ENCODE data around the gene RALGPS1.
A peak's percentile ranks its signal among the peaks of the same experiment; 100 is the strongest.

The RALGPS1 gene

GRCh38 chr9:127233989-127234388 is 319.4 kb downstream of the RALGPS1 start:
- no peak for DNase-seq

DNA sequence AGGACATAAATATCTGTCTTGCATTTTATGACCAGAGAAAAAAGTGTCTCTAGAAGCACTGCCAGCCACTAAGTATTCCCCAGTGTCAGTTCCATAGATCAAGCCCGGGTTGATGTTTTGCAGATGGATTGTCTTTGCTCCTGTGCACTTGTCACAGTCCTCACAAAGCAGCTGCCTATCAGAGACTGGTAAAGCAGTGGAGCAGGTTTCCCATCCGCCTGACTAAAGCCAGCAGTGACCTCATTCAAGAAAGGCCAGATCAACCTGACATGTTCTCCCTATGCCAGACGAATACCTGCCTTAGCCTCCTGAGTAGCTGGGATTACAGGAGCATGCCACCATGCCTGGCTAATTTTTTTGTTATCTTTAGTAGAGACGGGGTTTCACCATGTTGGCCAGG is 323.2 kb downstream of the RALGPS1 start:
- no peak for DNase-seq

DNA sequence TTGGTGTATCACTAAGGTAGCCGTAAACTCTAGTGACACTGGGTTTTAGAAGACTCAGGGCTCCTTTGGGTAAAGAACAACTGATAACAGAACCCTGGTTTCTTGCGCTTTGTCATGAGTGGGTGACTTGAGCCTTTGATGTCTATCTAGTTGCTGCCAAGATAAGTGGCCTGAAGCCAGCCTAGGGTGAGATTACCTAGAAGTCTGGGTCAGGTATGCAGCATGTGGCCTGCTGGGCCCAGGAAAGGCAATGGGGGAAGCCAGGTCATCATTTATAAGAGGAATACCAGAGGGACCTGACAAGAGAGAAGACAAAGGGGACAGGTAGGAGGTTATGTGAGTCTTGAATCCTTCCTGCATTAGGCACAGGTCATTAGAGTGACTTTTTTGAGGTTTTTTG is 326.8 kb downstream of the RALGPS1 start:
- DNase-seq: no peak

- peak; percentile 96 for DNase-seq
These were observed 330.3 kb downstream of the RALGPS1 start for GRCh38 chr9:127244609-127245601.

DNA sequence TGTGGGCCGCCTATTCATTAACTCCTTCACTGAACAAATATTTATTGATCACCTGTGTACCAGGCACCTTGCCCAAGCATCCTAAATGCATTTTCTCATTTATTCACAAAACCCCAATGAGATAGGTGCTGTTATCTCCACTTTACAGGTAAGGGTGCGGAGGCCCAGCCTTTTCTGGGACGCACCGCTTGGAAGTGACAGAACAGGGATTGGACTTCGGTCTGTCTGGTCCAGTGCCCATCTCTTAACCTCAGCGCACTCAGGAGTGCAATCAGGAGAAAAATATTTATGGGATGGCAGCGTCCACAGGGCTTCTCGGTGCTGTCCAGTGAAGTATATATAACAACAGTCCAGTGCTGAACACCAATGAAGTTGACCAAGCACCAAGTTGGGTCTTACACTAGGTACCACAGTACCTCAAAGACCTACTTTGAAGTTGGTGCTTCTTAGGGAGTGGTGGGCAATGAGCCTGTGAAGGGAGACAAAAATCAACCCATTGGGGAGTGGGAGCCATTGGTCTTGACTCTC is 331.1 kb downstream of the RALGPS1 start:
- no peak for DNase-seq

DNA sequence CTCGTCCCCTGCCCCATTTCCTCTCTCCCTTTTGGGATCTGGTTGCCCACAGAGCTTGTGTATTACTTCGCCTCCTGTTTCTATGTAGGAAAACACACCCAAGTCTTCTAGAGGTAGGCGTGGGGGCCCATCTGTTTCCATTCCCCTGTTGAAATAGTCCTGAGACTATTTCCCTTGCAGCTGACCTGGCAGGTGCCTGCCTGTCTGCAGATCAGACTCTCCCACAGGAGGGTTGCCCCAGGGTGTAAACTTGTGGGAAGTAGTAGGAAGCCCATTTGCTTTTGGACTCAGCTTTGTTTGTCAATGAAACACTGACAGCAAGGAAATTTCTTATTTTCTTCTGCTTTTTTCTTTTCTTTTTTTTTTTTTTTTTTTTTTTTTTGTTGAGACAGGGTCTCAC is 333.7 kb downstream of the RALGPS1 start:
- no peak for DNase-seq

DNA sequence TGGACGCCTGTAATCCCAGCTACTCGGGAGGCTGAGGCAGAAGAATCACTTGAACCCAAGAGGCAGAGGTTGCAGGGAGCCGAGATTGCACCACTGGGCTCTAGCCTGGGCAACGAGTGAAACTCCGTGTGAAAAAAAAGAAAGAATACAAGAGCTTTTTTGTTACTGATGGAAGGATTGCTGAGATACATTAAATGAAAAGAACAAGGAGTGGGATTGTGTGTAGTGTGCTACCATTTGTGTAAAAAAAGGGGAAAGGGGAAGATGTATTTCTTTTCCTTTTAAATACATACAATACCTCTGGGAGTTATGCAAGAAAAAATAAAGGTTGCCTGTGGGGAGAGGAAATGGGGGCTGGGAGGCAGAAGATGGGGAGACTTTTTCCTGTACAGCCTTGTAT is 335.3 kb downstream of the RALGPS1 start:
- no peak for DNase-seq

- DNase-seq: no peak
These were observed 336.4 kb downstream of the RALGPS1 start for GRCh38 chr9:127250896-127251391.

DNA sequence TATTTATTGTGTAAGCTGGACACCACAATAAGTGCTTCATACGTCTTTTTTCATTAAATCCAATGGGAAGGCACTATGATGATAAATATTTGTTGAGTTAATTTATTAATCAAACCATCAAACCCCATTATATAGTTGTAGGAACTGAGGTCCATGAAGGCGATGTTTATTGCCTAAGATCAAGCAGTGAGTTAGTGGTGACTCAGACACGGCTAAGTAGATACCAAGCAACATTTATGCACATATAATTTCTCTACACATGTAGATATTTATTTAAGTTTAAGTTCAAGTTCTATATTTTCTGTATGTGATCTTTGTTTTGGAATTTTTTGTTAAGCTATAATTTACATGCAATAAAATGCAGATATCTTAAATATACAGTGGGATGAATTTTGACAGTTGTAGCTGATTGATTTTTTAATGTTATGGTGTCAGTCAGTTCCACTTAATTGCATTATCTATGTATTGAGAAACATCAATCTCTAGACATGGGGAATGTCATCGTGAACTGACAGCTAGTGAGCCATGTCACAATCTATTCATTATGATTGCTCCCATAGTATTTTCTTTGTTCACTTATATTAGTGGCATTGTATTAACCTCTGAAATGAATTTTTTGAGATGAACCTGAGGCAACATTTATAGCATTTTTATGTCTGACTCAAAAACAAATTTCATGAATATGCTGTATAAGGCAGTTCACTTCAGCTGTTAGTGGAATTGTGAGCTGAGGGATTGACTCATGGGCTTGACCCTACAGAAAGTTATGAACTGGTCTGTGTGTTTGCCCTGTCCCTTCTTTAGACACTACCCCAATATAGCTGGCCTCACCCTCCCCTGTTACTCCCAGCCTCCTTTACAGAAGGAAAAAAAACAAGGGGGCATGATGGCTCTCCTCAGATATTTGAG is 338.1 kb downstream of the RALGPS1 start:
- no peak for DNase-seq

GRCh38 chr9:127253446-127253845 is 338.9 kb downstream of the RALGPS1 start:
- no peak for DNase-seq

GRCh38 chr9:127255692-127256091 is 341.1 kb downstream of the RALGPS1 start:
- DNase-seq: no peak

- no peak for DNase-seq
These were observed 341.7 kb downstream of the RALGPS1 start for GRCh38 chr9:127256324-127256723.

DNA sequence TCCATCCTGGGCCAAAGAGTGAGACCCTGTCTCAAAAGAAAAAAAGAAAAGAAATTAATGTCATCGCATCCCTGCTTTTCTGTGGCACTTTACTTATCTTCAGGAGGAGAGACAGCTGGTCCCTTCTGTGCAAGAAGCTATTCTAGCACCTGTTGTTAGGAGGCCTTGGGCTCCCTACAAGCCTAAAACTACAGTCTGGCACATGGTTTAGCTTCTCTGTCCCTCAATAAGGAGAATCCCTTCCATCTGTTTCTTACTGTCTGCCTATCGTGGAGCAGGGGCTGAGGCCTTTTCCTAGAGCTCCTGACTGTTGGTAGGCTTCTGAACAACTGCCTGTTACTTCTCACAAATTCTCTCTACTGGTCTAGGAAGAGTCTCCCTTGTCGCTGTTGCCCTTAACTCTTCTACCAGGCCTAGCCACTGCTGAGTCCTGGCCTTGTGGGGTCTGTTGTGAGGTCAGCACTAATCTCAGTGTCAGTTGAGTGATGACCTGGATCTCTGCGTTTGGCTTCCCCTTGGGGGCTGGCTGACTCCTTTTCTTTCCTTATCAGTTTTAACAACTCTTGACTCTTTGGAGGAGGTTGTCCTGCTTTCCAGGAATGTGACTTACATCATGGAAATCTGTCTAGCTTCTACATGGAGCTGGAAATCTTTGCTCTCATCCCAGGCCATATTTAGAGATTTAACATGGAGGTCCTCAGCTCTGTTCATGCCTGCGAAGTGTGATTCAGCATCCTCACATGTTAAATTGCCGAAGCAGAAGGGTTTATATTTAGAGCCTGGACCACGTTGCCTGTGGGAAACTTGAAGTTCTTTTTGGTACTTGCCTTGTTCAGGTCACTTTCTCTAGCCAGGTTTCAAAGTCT is 344.3 kb downstream of the RALGPS1 start:
- no peak for DNase-seq

DNA sequence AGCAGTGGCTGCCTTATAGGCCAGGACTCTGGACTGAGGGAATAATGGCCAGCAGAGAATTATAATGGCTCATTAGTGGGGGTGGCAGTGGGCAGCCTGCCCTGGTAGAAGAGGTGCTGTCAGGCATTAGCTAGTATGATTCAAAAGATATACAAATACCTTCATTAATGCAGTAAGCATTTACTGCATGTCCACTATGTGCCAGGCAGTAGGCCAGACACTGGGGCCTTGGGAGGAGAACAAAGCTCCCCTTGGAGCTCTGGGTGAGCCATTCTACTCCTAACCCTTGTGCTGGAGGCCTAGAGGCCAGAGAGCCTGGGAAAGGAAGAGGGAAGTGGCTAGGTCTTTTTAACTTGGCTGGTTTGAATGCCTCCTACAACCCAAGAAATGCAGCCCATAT is 348.0 kb downstream of the RALGPS1 start:
- DNase-seq: no peak

DNA sequence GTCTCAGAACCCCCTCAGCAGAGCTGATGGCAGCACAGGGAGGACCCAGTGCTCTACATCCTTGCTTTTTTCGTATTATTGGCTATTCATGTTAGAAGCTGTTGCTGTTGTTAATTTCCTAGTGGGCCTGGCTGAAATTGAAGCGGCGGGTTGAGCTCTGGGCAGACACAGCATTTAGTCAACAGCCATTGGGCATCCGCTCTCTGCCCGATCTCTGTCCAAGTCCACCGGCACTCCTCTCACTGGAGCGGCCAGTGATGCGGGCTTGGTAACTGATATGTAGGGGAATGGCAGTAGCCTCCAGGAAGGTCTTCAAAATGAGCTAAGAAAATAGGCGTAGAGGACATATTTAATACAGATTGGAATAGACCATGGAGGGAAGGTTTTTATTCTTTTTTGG is 348.7 kb downstream of the RALGPS1 start:
- no peak for DNase-seq

DNA sequence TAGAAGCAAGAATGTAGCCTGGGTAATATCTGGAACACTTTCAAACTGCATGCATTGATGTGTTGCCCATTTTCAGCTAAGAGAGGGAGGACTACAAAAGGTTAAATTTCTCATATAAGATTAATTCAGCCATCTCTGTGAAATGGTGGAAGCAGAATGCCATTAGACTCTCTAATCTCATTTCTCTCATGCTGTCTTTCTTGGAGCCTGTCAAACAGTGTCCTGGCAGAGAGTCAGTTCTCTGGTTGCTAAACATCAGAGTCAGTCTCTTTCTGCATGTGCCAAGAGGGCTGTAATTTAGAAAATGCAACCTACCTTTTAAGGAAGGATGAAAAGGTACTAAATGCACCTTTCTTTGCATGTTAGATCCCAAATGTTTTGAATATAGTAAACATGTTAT is 349.1 kb downstream of the RALGPS1 start:
- no peak for DNase-seq

GRCh38 chr9:127264462-127265219 is 350.1 kb downstream of the RALGPS1 start, which contains the start of gene GARNL3:
TSS of gene GARNL3 (plus strand) at chr9:127264774. CDS start at chr9:127264878, 104 bp downstream.
- no peak for DNase-seq

- DNase-seq: no peak
These were observed 353.4 kb downstream of the RALGPS1 start for GRCh38 chr9:127267793-127268525.

GRCh38 chr9:127269449-127269848 is 354.9 kb downstream of the RALGPS1 start:
- no peak for DNase-seq
